HG03432 (cell line): ENCODE data around the gene GRIK2.
A peak's percentile ranks its signal among the peaks of the same experiment; 100 is the strongest.

Experiments
- ATAC-seq: cut with Tn5 transposase; IDR thresholded peaks from one replicate; pipeline ENCODE4 v1.9.1; 2021; ENCODE audit warnings: mild to moderate bottlenecking, moderate library complexity; ENCODE audit not compliant: unreplicated experiment

The GRIK2 gene

GRCh38 chr6:101765281-101765680 lies 371.8 kb downstream of the GRIK2 start:
- no peak for ATAC-seq

GRCh38 chr6:101770116-101770515 lies 376.6 kb downstream of the GRIK2 start:
- ATAC-seq, result no peak

- no peak for ATAC-seq
These were observed 383.4 kb downstream of the GRIK2 start for GRCh38 chr6:101776919-101777350.

- ATAC-seq, result no peak
These were observed 384.1 kb downstream of the GRIK2 start for GRCh38 chr6:101777646-101778045.

DNA sequence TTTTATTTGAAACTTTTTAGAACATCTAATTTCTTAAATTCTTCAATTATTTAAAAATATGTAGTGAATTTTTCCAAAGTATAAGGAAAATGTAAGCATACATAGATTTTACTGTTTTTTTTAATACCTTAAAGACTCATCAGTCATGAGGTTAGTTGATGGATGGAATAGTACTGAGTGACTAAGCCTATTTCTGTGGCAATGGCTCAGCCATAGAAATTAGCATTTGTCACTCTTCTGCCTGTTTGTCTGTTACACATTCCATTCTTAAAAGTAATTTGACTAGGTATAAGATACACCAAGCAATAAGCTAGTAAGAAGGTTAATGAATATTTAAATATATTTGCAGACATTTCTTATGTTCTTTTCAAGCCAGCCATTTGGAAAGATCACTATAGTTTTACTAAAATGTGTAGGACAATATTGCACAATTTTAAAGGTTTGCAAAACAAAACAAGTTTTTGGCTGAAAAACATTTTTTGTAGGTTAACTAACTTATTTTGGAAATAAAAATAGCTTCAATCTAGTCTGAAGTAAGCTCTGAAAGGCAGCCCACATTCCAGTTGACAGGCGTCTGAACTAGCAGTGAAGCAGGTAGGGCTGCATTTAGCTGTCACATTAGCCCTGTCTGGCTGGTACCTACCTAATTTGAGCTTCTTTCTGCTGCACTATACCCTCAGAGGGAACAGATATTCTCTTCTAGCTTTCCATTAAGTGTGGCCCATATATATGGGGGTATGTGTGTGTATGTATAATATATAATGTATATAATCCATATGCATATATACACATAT lies 385.7 kb downstream of the GRIK2 start:
- ATAC-seq, result no peak

GRCh38 chr6:101783287-101783686 lies 389.8 kb downstream of the GRIK2 start:
- no peak for ATAC-seq

GRCh38 chr6:101784094-101784493 lies 390.6 kb downstream of the GRIK2 start:
- ATAC-seq, result no peak

DNA sequence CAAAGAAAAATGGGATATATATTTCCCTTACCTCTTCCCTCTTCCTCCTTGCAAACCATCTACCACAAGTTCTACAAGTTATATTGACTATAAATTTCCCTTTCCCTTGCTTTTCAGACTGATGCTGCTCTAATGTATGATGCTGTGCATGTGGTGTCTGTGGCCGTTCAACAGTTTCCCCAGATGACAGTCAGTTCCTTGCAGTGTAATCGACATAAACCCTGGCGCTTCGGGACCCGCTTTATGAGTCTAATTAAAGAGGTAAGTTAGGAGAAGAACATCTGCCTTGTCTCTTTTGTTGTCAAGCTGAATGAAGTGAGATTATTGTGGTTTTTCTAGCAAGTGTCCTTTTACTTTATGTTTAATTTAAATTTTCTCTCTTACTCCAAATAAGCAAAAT lies 406.0 kb downstream of the GRIK2 start:
- no peak for ATAC-seq

GRCh38 chr6:101800598-101800997 lies 407.1 kb downstream of the GRIK2 start:
- no peak for ATAC-seq

GRCh38 chr6:101803136-101803535 lies 409.6 kb downstream of the GRIK2 start:
- no peak for ATAC-seq

DNA sequence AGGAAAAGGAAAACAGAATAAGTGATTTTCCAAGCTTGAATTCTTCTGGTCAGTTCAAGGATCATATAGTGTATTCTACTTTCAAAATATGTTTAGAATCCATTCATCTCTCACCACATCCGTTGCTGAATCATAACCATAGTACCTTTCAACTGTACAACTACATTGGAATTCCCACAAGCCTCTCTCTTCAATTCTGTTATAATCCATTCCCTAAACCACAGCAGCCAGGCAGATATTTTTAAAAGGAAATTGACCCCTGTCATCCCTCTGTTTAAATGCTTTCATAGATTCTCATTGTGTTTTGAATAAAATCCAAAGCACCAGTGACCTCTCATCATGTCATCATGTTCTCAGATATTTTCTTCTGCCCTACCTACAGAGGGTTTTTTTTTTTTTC lies 412.7 kb downstream of the GRIK2 start:
- peak; percentile 57 for ATAC-seq

DNA sequence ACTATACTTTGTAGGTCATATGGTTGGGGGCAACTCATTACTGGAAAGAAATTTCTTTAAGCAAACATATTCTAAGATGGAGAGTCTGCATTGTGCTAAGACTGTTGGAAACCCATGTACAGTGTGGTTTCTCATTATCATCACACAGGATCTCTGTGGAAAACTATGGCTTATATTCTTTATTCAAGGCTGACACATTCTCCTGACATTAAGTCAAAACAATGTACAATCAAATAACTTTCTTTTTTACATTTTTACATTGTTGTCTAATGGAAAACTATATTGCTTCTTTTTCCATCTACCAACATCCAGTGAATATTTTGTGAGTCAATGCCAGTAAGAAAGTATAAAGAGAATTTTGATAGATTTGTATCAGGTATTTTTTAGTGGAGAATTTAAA lies 417.6 kb downstream of the GRIK2 start:
- ATAC-seq, result no peak

DNA sequence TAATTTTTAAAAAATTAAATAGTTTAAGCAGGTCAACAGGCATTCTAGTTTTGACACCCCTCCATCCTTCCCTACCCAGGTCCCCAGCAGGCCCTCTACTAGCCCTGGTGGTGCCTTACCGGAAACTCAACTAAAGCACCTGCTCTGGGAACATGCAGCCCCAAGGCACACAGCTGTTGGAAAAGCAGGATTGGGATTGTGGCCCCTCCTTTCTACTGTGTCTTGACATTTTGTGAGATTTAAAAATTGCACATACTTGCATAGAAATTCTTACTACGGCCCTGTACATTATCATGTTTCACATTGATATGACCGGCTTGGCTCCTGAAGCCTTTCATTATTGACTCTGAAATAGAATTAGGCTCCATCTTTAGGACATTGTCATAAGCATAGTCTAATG lies 423.2 kb downstream of the GRIK2 start:
- ATAC-seq, result no peak

DNA sequence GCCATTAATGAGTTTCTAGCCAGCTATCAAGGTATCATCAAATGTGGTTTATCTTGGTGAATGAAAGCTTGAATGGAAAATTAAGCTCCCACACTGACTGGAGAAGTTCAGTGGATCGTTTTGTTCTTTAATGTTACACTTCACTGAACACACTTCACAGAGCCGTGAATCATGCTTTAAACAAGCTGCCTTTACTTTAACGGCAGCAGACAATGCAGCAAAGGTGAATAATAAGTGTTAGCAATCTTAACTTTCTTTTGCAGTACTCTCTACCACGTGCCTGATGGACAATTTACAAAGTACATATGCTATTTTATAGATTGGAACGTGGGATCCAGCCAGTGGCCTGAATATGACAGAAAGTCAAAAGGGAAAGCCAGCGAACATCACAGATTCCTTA lies 424.5 kb downstream of the GRIK2 start:
- no peak for ATAC-seq

DNA sequence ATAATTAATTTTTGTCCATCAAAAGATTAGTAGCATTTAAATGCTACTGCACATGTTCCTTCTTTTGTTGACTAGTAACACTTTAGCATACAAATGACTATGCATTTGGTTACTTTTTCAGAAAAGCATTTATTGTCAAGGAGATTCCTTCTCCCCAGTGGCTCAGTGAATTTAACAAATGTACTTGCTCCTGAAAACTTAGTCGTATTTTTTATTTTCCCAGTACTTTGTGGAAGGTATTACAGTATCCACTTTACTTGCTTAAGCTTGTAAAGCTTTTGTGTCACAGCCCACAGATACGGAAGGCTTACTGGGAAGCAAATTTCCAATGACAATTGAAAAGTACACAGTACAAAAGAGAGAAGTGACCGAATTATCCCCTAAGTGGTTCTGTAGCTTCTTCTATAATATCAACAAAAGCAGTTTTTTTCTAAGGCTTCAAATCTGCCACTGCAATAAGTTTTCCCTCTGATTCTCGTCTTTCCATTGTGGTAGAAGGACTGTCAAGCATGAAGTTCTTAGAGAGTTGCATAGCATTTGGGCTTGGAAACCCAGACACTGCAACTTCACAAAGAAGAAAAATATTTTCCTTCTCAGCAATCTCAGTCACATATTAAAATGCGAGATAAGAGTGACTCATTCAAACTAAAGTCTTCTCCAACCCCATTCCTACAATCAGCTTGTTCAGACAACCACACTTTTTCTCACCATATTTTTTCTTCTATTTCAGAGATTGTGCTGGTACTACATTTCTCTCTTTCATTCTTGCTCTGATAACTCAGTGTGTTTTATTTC lies 431.2 kb downstream of the GRIK2 start:
- ATAC-seq, result no peak

DNA sequence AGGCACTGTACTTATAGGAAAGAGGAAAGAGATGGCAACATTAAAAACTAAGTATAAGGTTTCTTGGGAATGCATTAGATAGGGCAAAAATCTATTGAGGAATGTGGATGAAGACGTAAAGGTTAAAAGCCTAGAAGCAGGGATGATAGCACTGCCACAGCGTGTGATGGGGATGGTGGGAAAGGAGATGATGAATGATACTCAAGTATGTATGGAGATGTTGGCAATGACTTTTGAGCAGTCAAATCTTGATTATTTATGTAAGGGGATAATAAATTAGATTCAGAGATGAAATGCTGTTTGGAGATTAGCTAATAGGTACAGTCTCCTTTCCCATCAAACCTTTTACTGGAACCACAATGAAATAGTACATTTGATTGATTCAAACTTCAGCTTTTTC lies 432.8 kb downstream of the GRIK2 start:
- no peak for ATAC-seq

DNA sequence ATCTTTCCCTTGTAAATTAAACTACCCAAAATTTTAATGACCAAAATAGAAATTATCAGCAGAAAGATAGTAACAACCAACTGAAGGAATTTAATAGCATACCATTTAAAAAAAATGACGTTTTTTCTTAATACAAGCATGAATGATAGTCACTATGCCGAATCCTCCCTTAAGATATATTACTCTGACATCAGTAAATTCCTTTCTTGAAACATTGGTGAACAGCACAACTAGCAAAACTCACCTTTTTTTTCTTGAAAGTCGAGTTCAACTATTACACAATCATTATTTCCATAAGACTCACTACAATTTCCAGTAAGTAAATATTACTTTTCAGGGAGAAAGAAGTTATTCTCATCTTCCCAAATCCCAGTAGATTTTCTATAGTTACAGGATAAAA lies 433.2 kb downstream of the GRIK2 start:
- no peak for ATAC-seq

DNA sequence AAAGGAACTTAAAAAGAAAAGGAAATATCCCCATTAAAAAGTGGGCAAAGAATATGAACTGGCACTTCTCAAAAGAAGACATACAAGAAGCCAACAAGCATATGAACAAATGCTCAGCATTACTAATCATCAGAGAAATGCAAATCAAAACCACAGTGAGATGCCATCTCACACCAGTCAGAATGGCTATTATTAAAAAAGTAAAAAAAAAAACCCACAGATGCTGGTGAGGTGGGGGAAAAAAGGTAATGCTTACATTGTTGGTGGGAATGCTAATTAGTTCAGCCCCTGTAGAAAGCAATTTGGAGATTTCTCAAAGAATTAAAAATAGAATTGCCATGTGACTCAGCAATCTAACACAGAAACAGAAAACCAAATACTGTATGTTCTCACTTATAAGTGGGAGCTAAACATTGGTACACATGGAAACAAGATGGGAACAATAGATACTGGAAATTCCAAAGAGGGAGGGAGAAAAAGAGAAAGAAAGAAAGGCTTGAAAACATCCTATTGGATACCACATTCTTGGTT lies 437.1 kb downstream of the GRIK2 start:
- ATAC-seq, result peak; percentile 76

DNA sequence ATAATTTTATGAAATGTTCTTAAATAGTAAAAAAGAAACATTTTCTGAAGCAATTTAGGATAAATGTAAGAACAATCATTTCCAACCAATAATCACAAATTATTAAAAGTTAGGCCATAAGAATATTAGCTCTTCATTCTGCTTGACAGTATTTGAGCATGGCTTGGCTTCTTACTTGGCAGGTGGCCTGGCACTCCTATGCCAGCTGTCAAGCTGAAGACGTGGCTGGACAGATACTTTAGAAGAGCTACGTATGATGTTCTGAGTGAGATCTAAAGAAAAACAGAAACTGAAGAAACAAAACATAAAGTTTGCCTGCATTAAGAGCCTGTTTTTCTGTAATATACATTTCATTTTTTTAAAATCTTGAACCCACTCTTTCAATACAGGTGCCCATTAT lies 438.9 kb downstream of the GRIK2 start:
- no peak for ATAC-seq

DNA sequence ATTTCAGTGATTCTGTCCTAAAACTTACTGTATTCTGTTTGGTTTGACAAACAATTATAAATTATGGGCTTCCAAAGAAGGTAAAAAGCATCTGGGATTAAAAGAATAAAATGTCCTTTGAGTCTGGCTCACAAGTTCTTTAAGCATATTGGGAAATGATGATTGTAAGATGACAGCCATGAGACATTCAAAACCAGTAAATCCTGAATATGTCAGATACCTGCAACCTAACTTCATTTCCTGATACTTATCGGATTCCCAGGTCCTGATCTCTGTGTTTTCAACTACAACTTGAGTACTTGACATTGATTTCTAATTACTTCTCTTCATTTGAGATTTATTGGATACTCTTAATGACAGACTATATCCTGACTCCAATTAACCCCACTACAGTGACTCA lies 446.6 kb downstream of the GRIK2 start:
- no peak for ATAC-seq

DNA sequence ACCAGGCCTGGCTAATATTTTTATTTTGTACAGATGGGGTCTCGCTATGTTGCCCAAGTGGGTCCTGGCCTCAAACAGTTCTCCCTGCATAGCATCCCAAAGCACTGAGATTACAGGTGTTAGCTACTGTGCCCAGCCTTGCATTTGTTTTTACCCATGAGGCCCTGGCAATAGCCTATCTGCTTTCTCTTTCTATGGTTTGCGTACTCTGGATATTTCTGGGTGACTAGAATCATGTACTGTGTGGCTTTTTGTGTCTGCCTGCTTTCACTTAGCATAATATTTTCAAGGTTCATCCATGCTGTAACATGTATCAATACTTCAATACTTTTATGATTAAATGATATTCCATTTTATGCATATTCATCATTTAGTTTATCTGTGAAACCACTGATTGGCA lies 451.7 kb downstream of the GRIK2 start:
- ATAC-seq, result peak; percentile 75

- peak; percentile 98 for ATAC-seq
These were observed 452.1 kb downstream of the GRIK2 start for GRCh38 chr6:101845621-101846020.
